ENCODE results near the gene CCR8.

DNA sequence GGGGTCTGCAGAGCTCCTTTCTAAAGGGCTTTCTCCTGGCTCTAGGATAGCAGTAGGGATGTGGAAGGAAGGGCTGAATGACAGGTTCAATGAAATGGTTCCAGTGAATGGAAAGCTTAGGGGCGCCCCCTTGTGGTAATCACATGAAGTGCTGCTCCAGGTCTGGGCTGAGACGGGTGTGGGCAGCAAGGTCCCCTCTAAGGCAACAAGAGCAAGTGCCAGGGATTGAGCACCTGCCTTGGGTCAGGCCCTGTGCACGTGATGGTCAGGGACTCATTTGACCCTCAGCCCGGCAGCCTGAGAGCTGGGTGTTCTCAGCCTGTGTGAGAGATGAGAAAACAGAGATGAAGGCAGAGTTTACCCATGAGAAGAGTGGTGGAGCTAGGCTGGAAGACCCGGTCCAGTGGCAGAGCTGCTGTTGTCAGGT, 37.6 kb upstream of the CCR8 start:
- TF ChIP-seq EZH2 (IDR thresholded peaks at IDR 0.05; ENCODE audit: borderline replicate concordance, insufficient read depth, low read length, poor library complexity, severe bottlenecking) = no peak
- TF ChIP-seq POLR2AphosphoS5 (IDR thresholded peaks at IDR 0.05) = no peak
- peak; percentile 69 for TF ChIP-seq CTCF (IDR thresholded peaks at IDR 0.05; ENCODE audit: poor library complexity, severe bottlenecking)
- peak; percentile 61 for TF ChIP-seq RAD21 (conservative IDR thresholded peaks at IDR 0.05)
- no peak for TF ChIP-seq REST (IDR thresholded peaks at IDR 0.05; ENCODE audit: borderline replicate concordance)
- no peak for TF ChIP-seq EP300 (conservative IDR thresholded peaks at IDR 0.05; ENCODE audit: poor library complexity, severe bottlenecking)
- TF ChIP-seq SMC3 (conservative IDR thresholded peaks at IDR 0.05; ENCODE audit: poor library complexity) = peak; percentile 62
- TF ChIP-seq MXI1 (conservative IDR thresholded peaks at IDR 0.05; ENCODE audit: poor library complexity, severe bottlenecking) = no peak

Measured in neural cell (in vitro differentiated cells).